Measurements from ENCODE around the gene PTGER3.

GRCh38 chr1:71053758-71054157, 6.1 kb upstream of the PTGER3 start:
- TF ChIP-seq REST (IDR thresholded peaks at IDR 0.05; ENCODE audit: low read depth) = no peak
- TF ChIP-seq, protein P1, sequence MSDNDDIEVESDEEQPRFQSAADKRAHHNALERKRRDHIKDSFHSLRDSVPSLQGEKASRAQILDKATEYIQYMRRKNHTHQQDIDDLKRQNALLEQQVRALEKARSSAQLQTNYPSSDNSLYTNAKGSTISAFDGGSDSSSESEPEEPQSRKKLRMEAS (IDR thresholded peaks at IDR 0.05) = no peak
- TF ChIP-seq YY1 (IDR thresholded peaks at IDR 0.05; ENCODE audit: low read depth) = no peak
- no peak for TF ChIP-seq EP300 (IDR thresholded peaks at IDR 0.05; ENCODE audit: borderline replicate concordance)
- no peak for TF ChIP-seq FOXM1 (IDR thresholded peaks at IDR 0.05; ENCODE audit: borderline replicate concordance, low read depth)
- no peak for TF ChIP-seq NFIC (IDR thresholded peaks at IDR 0.05)
- TF ChIP-seq TCF12 (IDR thresholded peaks at IDR 0.05; ENCODE audit: low read depth) = no peak
- TF ChIP-seq TAF1 (IDR thresholded peaks at IDR 0.05; ENCODE audit: low read depth) = no peak

All from Ishikawa (cell line).